Muscle layer of colon (tissue), 2 donors: ENCODE data around the gene TANC1.

Source experiments
- H3K27ac ChIP-seq: one replicate; pipeline ENCODE4 v1.7.0; 2013; ENCODE audit warnings: low read depth, mild to moderate bottlenecking, low read length, moderate library complexity
- H3K27me3 ChIP-seq, 2 donors: one replicate each; pipeline ENCODE4 v1.7.0; 2013; ENCODE audit warnings: low read length in 2 of 2, mild to moderate bottlenecking in 2 of 2; ENCODE audit not compliant: insufficient read depth in 2 of 2, control insufficient read depth in 1 of 2
- H3K36me3 ChIP-seq: one replicate; pipeline ENCODE4 v1.7.0; 2013; ENCODE audit warnings: mild to moderate bottlenecking, low read length; ENCODE audit not compliant: insufficient read depth
- H3K4me1 ChIP-seq: one replicate; pipeline ENCODE4 v1.7.0; 2013; ENCODE audit warnings: mild to moderate bottlenecking, low read length; ENCODE audit not compliant: insufficient read depth
- H3K4me3 ChIP-seq, 2 donors: one replicate each; pipeline ENCODE4 v1.7.0; 2013; ENCODE audit warnings: low read length in 2 of 2, low read depth in 1 of 2, mild to moderate bottlenecking in 1 of 2, moderate library complexity in 1 of 2
- H3K9ac ChIP-seq: one replicate; pipeline ENCODE4 v1.7.0; 2013; ENCODE audit warnings: low read length
- H3K9me3 ChIP-seq: one replicate; pipeline ENCODE4 v1.7.0; 2013; ENCODE audit warnings: mild to moderate bottlenecking, low read length
- donor health status: abdominal sarcoma.
- donor health status: Adenocarcinoma of cecum.

Gene TANC1

GRCh38 chr2:159125858-159126257 lies 157.4 kb downstream of the TANC1 start:
- Histone ChIP-seq H3K27ac (no peak overlapping the region), H3K4me1 (peaks cover 32% of the 10 kb centered on the region), H3K9me3 (no peaks in the 10 kb centered on the region)

GRCh38 chr2:159126432-159127022 lies 158.1 kb downstream of the TANC1 start:
- Histone ChIP-seq H3K9ac (no peak overlapping the region), H3K27me3 (no peaks in the 10 kb centered on the region), H3K4me1 (peaks cover 37% of the 10 kb centered on the region), H3K9me3 (no peaks in the 10 kb centered on the region), H3K4me3 (no peak overlapping the region), H3K36me3 (no peaks in the 10 kb centered on the region), H3K27ac (no peak overlapping the region)

More at GRCh38 chr2:159125858-159126257, 157.4 kb downstream of the TANC1 start:
- Histone ChIP-seq H3K4me3 (no peak overlapping the region), H3K9ac (no peak overlapping the region), H3K27me3 (no peaks in the 10 kb centered on the region), H3K36me3 (no peaks in the 10 kb centered on the region)

- Histone ChIP-seq H3K36me3 (no peaks in the 10 kb centered on the region), H3K27me3 (no peaks in the 10 kb centered on the region), H3K4me1 (peaks cover 44% of the 10 kb centered on the region), H3K9ac (no peak overlapping the region), H3K27ac (no peak overlapping the region), H3K9me3 (no peaks in the 10 kb centered on the region), H3K4me3 (no peak overlapping the region)
These were observed 159.8 kb downstream of the TANC1 start for GRCh38 chr2:159128191-159128590.

GRCh38 chr2:159129269-159129668 lies 160.8 kb downstream of the TANC1 start:
- Histone ChIP-seq H3K4me3 (no peak overlapping the region), H3K9me3 (no peaks in the 10 kb centered on the region), H3K4me1 (peaks cover 37% of the 10 kb centered on the region), H3K9ac (no peak overlapping the region), H3K36me3 (no peaks in the 10 kb centered on the region), H3K27ac (no peak overlapping the region), H3K27me3 (no peaks in the 10 kb centered on the region)

- Histone ChIP-seq H3K27me3 (no peaks in the 10 kb centered on the region), H3K9ac (no peak overlapping the region), H3K4me1 (peaks cover 33% of the 10 kb centered on the region), H3K9me3 (no peaks in the 10 kb centered on the region), H3K36me3 (no peaks in the 10 kb centered on the region), H3K27ac (no peak overlapping the region), H3K4me3 (no peak overlapping the region)
These were observed 161.4 kb downstream of the TANC1 start for GRCh38 chr2:159129824-159130223.

GRCh38 chr2:159130302-159130701 lies 161.9 kb downstream of the TANC1 start:
- no peak overlapping the region for H3K9ac ChIP-seq
- no peak overlapping the region for H3K4me3 ChIP-seq

GRCh38 chr2:159131267-159131913 lies 162.9 kb downstream of the TANC1 start:
- H3K27ac ChIP-seq = no peak overlapping the region

More at GRCh38 chr2:159130302-159130701, 161.9 kb downstream of the TANC1 start:
- Histone ChIP-seq H3K4me1 (peaks cover 33% of the 10 kb centered on the region), H3K36me3 (no peaks in the 10 kb centered on the region), H3K27ac (no peak overlapping the region), H3K27me3 (no peaks in the 10 kb centered on the region), H3K9me3 (no peaks in the 10 kb centered on the region)

GRCh38 chr2:159131914-159132281 lies 163.5 kb downstream of the TANC1 start:
- H3K9me3 ChIP-seq = no peaks in the 10 kb centered on the region
- H3K4me1 ChIP-seq = peaks cover 48% of the 10 kb centered on the region
- no peak overlapping the region for H3K9ac ChIP-seq
- H3K27ac ChIP-seq = peak overlapping the region; percentile 10
- H3K27me3 ChIP-seq = no peaks in the 10 kb centered on the region
- H3K4me3 ChIP-seq = no peak overlapping the region
- peaks cover under 1% of the 10 kb centered on the region for H3K36me3 ChIP-seq

More at GRCh38 chr2:159131267-159131913, 162.9 kb downstream of the TANC1 start:
- Histone ChIP-seq H3K27me3 (no peaks in the 10 kb centered on the region), H3K4me3 (no peak overlapping the region), H3K36me3 (no peaks in the 10 kb centered on the region), H3K9me3 (no peaks in the 10 kb centered on the region), H3K4me1 (peaks cover 43% of the 10 kb centered on the region), H3K9ac (no peak overlapping the region)

- no peak overlapping the region for H3K9ac ChIP-seq
- no peaks in the 10 kb centered on the region for H3K27me3 ChIP-seq
- H3K36me3 ChIP-seq = peaks cover 3% of the 10 kb centered on the region
- peaks cover 66% of the 10 kb centered on the region for H3K4me1 ChIP-seq
- no peaks in the 10 kb centered on the region for H3K9me3 ChIP-seq
- no peak overlapping the region for H3K27ac ChIP-seq
- no peak overlapping the region for H3K4me3 ChIP-seq
These were observed 165.4 kb downstream of the TANC1 start for GRCh38 chr2:159133797-159134196.

GRCh38 chr2:159134979-159135378 lies 166.5 kb downstream of the TANC1 start:
- no peak overlapping the region for H3K9ac ChIP-seq
- H3K4me1 ChIP-seq = peaks cover 63% of the 10 kb centered on the region
- peaks cover 3% of the 10 kb centered on the region for H3K36me3 ChIP-seq
- H3K27me3 ChIP-seq = no peaks in the 10 kb centered on the region
- no peaks in the 10 kb centered on the region for H3K9me3 ChIP-seq
- H3K27ac ChIP-seq = no peak overlapping the region
- H3K4me3 ChIP-seq = no peak overlapping the region

GRCh38 chr2:159136391-159136790 lies 168.0 kb downstream of the TANC1 start:
- peaks cover 3% of the 10 kb centered on the region for H3K36me3 ChIP-seq
- H3K9me3 ChIP-seq = no peaks in the 10 kb centered on the region
- peaks cover 52% of the 10 kb centered on the region for H3K4me1 ChIP-seq
- H3K27me3 ChIP-seq = no peaks in the 10 kb centered on the region
- no peak overlapping the region for H3K4me3 ChIP-seq
- H3K9ac ChIP-seq = no peak overlapping the region
- peak overlapping the region; percentile 20 for H3K27ac ChIP-seq
